PC-3 (cell line): ENCODE results near the gene DOCK8. TPM values are rescaled to one million over a fixed set of nuclear protein-coding genes. Genes with fewer than 3 reads are reported as not detected.

Source experiments
- total RNA-seq: library from RNA; depleted of rRNA; stranded (reverse); fragments of >200 nt; gene quantifications from 2 replicates; pipeline ENCODE4 v1.2.3, GENCODE V29; 2014; rRNA removed

DOCK8 gene
- total RNA-seq, 1 experiment from 2014 or later = 1.9 TPM

Other genes with a start within 250 kb of the DOCK8 start
- 21.7 and 22.9 TPM in 2 replicates for gene WASHC1, start 185.4 kb upstream of the DOCK8 start, total RNA-seq
- 0.80 and 0.98 TPM in 2 replicates for gene FOXD4, start 96.4 kb upstream of the DOCK8 start, total RNA-seq
- 63.0 and 69.1 TPM in 2 replicates for gene ZNG1A, start 35.8 kb upstream of the DOCK8 start, total RNA-seq